Measurements from ENCODE around the gene TAC4.

TAC4 gene

DNA sequence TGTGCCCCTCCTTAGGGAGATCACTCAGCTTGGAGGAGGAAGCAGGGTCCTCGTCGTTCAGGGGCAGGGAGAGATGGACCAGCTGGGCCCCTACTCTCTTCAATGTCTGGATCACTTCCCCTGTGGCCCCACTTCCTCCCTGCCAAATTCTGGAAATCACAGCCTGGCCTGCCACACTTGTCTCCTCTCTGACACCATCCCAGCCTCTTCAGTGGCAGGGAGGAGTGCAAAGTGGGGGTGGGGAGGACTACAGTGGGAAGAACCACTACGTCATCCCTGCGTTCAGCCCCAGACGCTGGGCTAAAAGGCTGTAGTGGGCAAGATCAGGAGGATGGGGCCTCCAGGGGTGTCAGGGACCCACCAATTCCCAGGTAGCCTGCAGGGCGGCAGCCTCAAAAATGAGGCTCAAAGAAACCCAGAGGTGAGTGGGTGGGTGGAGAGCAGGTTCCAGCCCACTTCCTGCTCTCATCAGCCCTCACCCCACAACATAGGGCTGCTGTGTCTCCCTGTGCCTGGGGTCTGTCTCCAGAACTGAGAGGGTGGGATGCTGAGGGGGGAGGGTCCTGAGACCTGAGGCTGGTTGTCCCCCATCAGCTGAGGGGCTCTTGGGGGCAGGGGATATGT is 25.0 kb upstream of the TAC4 start:
- DNase-seq (ENCODE audit: low spot score) = no peak

DNA sequence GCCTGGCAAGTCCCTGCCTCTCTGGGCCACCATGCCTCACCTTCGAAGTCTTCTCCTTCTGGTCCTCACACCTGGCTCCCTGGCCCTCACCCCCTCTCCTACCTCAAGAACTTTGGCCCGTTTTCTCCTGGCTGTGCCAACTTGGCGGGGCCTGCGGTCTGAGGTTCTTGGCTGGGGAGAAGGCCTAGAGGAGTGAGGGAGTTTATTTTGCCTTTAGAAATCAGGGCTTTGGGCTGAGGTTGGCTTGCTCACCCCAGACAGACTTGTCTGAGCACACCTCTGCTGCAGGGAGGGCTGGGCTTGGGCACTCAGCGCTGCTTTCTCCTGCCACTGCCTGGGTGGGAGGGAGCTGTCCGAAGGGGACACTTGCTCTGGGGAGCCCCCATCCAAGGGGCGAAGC is 23.3 kb upstream of the TAC4 start:
- DNase-seq (ENCODE audit: low spot score) = no peak
- TF ChIP-seq, protein P1, sequence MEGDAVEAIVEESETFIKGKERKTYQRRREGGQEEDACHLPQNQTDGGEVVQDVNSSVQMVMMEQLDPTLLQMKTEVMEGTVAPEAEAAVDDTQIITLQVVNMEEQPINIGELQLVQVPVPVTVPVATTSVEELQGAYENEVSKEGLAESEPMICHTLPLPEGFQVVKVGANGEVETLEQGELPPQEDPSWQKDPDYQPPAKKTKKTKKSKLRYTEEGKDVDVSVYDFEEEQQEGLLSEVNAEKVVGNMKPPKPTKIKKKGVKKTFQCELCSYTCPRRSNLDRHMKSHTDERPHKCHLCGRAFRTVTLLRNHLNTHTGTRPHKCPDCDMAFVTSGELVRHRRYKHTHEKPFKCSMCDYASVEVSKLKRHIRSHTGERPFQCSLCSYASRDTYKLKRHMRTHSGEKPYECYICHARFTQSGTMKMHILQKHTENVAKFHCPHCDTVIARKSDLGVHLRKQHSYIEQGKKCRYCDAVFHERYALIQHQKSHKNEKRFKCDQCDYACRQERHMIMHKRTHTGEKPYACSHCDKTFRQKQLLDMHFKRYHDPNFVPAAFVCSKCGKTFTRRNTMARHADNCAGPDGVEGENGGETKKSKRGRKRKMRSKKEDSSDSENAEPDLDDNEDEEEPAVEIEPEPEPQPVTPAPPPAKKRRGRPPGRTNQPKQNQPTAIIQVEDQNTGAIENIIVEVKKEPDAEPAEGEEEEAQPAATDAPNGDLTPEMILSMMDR (IDR thresholded peaks at IDR 0.05; ENCODE audit: extremely low read depth, missing control alignments) = no peak

More for the DNA sequence above, 25.0 kb upstream of the TAC4 start:
- TF ChIP-seq, protein P1 (IDR thresholded peaks at IDR 0.05; ENCODE audit: extremely low read depth, missing control alignments) = no peak

DNA sequence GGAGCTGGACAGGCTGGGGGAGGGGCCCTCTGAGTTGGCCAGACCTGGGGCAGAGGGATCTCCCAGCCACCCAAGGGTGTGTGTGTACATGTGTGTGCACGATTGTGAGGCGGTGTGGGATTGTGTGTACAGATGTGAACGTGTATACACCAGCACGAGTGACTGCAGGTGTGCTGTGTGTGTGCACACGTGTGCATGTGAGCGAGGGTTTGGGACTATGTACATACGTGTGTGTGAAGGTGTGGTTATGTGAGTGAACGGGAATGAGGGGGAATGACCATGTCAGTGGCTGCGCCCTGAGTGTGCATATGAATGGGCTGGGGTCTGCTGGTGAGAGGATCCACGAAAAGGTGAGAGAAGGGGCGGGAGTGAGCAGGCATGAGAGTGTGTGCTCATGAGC is 22.4 kb upstream of the TAC4 start:
- TF ChIP-seq, protein P1 (IDR thresholded peaks at IDR 0.05; ENCODE audit: extremely low read depth, missing control alignments) = no peak
- DNase-seq (ENCODE audit: low spot score) = no peak

DNA sequence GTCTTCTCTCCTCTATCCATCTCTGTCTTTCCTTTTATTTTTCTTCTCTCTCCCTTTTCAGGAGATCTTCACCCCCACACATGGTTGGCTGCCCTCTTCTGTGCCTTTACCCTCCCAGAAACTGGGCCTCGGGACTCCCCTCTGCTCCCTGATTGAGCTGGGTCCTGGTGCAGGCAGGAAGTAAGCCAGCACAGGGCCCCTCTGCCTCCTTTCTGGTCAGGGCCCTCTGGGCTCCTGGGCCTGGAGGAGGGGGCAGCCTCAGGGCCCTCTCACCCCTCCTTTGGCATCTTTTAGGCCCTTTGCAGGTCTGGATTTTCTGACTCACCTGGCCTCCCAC is 21.1 kb upstream of the TAC4 start:
- TF ChIP-seq, protein P1 (IDR thresholded peaks at IDR 0.05; ENCODE audit: extremely low read depth, missing control alignments) = no peak
- DNase-seq (ENCODE audit: low spot score) = no peak

DNA sequence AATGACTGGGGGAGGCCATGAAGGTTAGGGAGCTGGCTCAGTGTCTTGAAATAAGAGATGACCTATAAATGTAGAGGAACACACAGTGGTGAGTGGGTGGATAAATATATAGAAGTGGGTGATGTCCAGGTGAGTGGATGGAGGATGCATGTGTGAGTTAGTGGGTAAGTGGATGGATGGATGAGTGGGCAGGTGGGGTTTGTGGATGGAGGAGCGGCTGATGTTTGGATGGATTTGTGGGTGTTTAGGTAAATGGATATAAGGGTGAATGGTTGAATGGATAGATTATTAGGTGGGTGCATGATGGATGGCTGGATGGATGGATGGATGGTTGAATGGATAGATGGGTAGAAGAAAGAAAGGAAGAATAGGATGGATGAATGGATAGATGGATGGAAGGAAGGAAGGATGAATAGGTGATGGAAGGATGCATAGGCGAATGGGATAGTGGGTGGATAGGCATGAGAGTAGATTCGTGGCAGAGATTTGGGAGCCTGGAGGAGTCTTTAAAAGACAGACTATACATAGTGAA is 19.1 kb upstream of the TAC4 start:
- TF ChIP-seq, protein P1 (IDR thresholded peaks at IDR 0.05; ENCODE audit: extremely low read depth, missing control alignments) = no peak
- no peak for DNase-seq (ENCODE audit: low spot score)

DNA sequence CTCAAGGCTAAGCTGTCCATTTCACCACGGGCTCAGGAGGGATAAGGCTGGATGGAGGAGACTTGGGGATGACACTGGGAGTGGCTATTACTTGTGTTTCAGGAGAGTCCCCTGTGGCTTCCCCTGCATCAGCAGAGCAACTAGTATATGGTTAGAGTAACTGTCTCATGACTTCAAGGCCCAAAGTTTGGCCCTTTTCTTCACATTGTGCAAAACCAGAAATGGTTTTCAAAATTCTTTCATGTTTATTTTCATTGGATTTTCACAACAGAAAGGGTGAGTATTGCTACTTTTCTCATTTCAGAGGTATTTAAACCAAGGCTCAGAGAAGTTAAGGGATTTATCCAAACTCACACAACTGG is 18.1 kb upstream of the TAC4 start:
- no peak for DNase-seq (ENCODE audit: low spot score)
- TF ChIP-seq, protein P1 (IDR thresholded peaks at IDR 0.05; ENCODE audit: extremely low read depth, missing control alignments) = no peak

DNA sequence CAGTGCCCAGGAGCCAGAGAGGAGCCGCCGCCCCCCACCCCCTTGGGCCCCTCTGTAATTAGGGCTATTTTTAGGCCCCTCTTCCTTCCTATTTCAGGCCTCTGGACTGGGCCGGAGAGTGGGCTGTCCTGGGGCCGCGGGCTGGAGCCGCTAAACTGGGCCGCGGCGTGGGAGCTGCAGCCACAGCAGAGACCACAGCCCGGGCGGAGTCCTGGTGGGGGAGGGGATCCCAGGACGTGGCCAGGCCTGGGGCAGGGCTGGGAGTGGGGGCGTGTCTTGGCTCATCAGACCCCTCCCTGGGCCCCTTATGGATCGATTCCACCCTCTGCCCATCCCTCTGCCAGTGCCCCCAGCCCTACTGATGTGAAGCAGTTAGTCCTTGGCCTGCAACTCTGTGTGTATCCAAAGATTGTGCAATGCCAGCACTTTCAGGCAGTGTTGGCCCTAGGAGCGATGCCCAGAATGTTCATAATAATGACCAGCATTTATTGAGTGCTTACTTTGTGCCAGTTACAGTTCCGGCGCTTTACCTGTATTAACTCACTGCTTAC is 15.0 kb upstream of the TAC4 start:
- TF ChIP-seq, protein P1 (IDR thresholded peaks at IDR 0.05; ENCODE audit: extremely low read depth, missing control alignments) = no peak
- no peak for DNase-seq (ENCODE audit: low spot score)

Data from GM20000 (cell line).